Measurements from ENCODE around the gene IGLL1.
A peak's percentile ranks its signal among the peaks of the same experiment; 100 is the strongest.
"Not testable (repeated sequence)": the region's sequence is repeated elsewhere in the genome, so short reads cannot be mapped to it uniquely, and the experiment has no call there.

Gene IGLL1

GRCh38 chr22:23579870-23580575, at the start of gene IGLL1:
IGLL1 (minus strand) TSS chr22:23580290; CDS start chr22:23580190, 100 bp downstream.
- peak; percentile 70 for DNase-seq

GRCh38 chr22:23628056-23628743, 48.1 kb upstream of the IGLL1 start:
- DNase-seq = not testable (repeated sequence)

DNA sequence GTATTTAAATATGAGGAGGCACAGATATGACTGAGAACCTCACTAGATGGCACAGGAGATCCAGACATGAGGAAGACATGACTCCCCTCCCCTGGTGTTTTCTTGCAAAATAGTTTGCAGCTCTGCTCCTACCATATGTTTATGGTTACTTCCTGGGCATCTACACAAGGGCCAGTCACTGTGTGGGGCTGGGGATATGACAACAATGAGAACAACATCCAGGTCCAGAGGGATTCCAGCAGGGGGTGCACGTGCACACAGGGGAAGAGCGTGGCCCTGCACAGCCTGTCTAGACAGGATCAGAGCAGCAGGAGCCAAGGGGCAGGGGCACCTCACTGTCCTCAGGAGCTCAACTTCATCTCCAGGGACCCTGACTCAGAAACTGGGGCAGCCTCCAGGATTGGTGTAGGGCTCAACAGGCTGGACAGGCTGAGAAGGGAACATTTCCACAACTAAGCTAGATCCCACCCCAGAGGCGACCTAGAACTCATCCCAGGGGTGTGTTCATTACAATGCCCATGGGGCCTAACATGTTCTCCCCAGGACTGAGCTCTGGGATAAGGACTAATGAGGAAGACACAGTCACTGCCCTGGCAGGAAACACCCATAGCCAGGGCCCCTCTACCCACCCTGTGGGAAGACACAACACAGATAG, 47.4 kb upstream of the IGLL1 start:
- DNase-seq = peak; percentile 75

- DNase-seq = no peak
Observed at GRCh38 chr22:23626286-23626975, 46.3 kb upstream of the IGLL1 start.

GRCh38 chr22:23622634-23623033, 42.5 kb upstream of the IGLL1 start:
- DNase-seq = no peak

- DNase-seq = not testable (repeated sequence)
Observed at GRCh38 chr22:23621916-23622315, 41.8 kb upstream of the IGLL1 start.

DNA sequence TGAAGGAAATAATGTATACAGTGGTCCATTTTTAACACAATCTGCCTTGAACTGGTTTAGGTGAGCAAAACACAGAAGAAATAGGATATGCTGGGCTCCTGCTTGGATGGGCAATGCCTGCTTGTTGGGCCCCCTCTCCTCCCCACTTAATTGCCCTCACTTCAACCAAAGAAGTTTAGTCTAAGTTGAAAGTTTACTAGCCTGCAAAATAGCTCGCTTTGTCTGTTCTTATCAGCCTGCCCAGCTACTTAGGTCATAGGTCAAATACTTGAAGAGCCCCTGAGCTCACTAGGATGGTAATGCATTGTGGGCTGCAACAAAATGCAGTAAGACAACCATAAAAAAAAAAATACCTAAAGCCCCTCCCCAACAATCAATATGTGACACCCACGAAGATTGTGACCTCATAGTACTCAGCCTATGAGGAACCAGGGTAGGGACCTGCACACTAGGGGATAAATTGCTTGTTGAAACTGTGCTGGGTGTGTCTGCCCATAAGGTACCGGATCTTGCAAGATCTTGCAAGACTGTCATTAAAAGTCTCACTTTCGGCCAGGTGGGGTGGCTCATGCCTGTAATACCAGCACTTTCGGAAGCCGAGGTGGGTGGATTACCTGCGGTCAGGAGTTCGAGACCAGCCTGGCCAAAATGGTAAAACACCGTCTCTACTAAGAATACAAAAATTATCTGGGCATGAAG, 41.1 kb upstream of the IGLL1 start:
- DNase-seq = no peak

DNA sequence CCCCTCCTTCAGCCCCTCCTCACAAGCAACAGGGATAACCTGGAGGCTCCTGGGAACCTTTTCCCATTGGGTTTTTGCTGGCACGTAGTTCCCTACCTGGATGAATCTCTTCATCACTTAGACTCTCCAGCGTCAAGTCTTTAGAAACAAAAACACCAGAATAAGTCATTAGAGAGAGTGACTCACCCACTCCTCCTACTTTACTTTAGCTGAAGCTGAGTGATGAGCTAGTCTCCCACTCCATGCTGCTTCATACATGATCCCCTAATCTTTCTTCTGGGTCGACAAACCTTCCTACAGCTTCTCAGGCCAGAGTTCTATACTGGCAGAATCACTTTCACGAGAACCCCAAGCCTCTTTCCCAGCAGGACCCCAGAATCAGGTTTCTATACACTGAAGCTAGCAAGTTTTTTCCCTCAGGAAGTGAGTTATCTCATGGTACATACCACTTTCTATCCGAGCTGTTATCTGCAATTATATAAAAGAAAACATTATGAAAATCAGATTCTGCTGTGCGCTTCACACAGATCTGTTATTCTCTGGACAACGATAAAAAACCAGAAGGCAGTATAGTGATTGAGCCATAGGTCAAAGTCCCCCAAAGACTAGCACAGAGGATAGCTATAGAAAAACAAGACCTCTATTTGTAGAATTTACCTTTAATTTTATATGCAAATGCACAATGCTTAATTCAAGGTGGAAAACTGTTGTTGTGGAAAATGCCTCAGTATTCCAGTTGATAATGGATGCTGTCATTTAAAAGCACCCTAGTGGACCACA, 33.3 kb upstream of the IGLL1 start:
- DNase-seq = no peak

DNA sequence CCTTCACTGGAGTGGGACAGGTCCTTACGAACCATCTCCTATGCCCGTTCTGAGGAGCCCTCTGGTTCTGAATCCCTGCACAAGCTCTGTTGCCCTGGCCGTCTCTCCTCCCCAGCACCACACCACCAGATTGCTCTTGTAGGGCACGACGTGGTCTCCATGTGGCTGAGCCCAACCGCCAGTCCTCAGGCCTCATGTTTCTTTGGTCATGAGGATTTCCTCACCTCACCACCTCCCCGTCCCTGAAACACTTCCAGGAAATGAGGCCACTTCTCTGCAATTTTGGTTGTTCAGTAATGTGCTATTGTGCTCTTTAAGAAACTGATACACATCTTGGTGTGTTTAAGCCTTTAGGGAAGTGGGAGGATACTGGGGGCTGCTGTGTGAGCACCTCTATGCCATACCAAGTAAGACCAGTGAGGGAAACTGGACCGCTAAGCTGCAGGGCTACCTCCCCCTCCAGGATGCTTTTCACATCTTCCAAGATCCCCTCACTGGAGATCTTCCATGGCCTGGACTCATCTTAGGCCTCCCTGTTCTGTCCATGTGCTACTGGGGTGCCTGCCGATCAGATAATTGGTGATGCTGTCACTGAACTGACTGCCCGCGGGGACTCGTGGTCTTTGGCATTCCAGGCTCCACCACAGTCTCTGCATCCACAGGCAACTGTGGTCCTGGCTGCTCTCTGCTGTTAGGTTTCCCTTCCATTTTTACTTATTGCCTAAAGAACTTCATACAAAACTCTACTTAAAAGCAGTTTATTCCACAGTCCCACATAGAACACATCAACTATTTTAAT, 30.1 kb upstream of the IGLL1 start:
- DNase-seq = peak; percentile 39

DNA sequence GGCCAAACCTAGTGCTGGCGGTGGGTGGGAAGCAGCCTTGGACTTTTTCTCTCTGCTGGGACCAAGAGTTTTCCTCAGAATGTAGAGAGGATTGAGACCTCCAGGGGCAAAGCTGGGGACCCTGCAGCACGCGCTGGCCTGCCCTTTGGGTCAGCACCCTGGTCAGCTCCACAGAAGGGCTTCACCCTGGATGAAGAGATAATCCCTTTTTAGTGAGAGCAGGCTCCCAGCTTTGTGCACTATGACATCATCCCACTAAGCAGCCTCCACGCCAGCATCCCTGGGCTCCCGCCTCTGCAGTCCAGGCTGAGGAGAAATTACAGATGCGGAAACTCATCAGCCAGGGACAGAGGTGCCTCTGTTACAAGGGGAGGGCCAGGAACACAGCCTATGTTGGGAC, 28.5 kb upstream of the IGLL1 start:
- peak; percentile 45 for DNase-seq

DNA sequence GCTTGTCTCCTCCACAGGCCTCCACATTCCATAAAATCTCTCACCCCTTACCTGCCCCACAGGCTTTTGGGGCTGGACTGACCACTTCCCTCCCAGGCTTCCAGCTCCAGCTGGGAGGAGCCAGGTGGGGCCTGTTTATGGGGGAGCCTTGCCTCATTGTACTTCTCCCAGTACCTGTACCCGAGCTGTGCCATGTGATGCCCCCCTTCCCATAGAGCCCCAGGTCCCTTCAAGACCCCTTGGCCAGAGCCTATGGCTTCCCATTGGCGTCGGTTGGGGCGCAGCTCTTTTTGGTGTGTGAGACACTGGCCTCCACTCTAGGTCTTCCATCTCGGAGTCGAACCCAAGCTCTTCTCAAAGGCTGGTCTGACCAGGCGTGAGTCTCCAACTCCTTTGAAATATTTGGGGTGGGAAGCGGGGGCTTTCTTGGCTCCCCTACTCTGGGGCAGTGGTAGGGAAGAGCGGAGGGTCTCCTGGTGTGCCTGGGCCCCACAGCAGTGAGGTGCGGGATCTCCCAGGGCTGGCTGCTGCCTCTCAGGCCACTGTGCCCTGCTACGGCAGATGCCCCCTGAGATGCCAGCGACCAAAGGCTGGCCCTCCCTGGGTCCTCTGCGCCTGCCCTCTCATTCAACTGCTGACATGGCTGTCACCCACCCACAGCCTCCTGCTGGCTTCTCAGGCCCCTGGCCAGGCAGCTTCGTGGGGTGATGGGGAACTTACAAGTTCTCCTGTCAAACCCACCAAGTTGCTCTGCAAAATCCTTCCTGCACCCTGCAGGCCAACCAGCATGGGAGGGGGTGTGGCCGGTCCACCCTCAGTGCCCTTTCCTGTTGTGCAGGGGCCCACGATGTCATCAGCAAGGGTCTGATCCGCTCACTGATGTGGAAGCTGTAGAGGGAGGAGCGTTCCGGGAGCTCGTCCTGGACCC, 26.4 kb upstream of the IGLL1 start:
- no peak for DNase-seq

- DNase-seq = no peak
Observed at GRCh38 chr22:23604939-23605712, 25.0 kb upstream of the IGLL1 start.

DNA sequence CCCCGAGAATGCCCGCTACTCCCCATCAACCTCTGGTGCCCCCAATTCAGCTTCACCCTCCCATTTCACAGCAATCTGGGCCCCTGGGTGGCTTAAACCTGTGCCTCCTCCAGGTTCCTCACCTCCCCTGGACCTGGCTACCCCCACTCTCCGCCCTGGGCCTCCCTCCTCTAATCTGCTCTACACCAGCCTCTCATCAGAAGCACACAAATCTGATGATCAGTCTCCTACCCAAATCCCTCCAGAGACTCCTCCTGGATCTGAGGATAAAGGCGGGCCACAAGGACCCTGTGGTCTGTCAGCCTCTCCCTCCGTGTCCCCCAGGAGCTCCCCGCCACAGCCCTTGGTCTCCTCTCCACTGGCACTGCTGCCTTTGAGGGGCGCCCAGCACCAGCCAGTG, 23.2 kb upstream of the IGLL1 start:
- no peak for DNase-seq

GRCh38 chr22:23598805-23599518, 18.9 kb upstream of the IGLL1 start:
- DNase-seq = no peak

- not testable (repeated sequence) for DNase-seq
Observed at GRCh38 chr22:23597576-23598268, 17.6 kb upstream of the IGLL1 start.

GRCh38 chr22:23595904-23596303, 15.8 kb upstream of the IGLL1 start:
- not testable (repeated sequence) for DNase-seq

DNA sequence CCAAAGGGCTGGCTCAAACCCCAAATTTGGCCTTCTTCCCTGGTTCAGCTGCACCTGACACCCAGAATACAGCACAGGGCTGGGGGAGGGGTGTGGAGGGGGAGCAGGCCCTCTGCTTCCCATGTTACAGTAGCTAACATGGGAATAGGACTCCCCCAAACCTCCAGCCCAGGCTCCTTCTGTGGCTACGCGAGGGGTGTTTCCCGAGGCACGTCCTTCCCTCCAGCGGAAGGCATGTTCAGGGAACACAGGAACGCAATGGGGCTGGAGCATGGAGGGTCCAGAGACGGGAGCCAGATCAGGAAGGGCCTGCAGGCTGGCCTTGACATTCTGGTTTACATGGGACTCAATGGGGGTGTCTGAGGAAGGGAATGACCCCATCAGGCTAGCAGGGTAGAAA, 11.8 kb upstream of the IGLL1 start:
- DNase-seq = no peak

Data from hematopoietic multipotent progenitor cell treated with erythropoietin and hydrocortisone succinate and interleukin-3 and kit ligand, for 6 days (in vitro differentiated cells).